ENCODE data around the gene AP4B1.

DNA sequence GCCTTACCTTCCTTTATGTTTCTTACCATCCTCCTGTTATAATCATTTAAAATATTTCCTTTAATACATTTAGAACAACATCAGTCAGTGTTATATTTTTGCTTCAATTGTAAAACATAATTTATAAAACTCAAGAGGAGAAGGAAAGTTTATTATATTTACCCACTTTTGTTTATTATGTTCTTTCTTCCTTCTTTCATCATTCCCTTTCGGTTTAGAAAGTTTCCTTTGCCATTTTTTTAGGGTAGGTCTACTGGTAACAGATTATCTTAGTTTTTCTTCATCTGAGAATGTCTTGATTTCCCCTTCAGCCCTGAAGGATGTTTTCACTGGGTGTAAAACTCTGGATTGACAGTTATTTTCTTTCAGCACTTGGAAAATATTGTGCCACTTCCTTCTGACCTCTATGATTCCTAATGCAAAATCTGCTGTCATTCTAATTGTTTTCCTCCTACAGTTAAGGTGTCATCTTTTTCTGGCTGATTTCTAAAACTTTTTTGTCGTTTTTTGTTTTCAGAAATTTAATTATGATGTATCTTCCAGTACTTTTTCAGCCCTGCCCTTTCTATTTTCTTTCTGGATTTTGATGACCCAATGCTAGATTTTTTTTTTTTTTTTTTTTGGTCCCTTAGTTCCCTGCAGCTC is 58.1 kb downstream of the AP4B1 start:
- TF ChIP-seq GATA2 (IDR thresholded peaks at IDR 0.05; ENCODE audit: low read depth, low read length), result no peak
- no peak for TF ChIP-seq GATA3 (IDR thresholded peaks at IDR 0.05; ENCODE audit: low read depth, low read length)

Measured in SH-SY5Y (cell line).